CD4-positive, alpha-beta T cell treated with Interleukin-21 for 1 hour (primary cell): ENCODE data around the gene RAB14.

Experiments used
- DNase-seq: peaks from one replicate; pipeline ENCODE4 v3.0.0-alpha.2; 2020

Gene RAB14

GRCh38 chr9:121218357-121219027, 16.8 kb upstream of the RAB14 start:
- no peak for DNase-seq

DNA sequence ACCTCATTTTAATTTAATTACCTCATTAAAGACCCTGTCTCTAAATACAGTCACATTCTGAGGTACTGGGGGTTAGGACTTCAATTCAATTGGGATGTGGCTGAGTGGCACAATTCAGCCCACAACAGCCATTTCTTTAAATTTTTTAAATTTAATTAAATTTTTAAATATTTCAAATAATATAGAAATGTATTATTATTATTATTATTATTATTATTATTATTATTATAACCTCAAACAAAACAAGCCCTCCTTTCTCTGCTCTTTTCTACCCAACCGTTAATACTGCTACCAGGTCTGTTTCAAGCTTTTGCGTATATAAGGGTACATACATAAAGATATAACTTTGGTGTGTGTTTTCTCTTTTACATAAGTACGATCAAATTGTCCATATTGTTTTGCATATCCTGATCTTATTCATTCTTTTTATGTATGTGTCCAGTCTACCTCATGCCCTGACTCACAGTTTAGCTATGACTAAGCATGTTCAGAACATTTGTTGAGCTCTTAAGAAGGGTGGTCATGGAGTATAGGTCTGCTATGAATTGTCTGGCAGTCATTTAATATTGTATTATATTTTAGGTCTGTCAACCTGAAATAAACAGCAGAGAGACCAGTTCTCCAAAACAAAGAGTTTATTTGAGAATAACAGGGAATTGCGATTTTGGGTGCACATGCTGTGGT, 16.1 kb upstream of the RAB14 start:
- DNase-seq: no peak

- no peak for DNase-seq
Observed at GRCh38 chr9:121216271-121216805, 14.7 kb upstream of the RAB14 start.

DNA sequence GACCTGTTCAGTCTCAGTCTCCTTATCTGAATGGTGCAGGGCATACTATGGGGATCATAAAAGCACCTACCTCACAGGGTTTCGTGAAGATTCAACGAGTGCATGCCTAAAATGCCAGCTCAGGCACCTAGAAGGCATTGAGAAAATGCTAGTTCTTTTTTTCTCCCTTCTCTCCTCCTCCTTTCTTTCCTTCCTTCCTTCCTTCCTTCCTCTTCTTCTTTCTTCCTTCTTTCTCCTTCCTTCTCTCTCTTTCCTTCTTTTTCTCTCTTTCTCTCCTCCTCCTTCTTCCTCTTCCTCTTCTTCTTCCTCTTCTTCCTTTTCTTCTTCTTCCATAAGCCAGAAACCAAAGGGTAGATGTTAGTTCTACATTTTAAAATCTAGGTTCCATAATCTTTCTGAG, 12.3 kb upstream of the RAB14 start:
- DNase-seq: no peak

GRCh38 chr9:121213136-121213806, 11.6 kb upstream of the RAB14 start:
- peak; percentile 66 for DNase-seq

DNA sequence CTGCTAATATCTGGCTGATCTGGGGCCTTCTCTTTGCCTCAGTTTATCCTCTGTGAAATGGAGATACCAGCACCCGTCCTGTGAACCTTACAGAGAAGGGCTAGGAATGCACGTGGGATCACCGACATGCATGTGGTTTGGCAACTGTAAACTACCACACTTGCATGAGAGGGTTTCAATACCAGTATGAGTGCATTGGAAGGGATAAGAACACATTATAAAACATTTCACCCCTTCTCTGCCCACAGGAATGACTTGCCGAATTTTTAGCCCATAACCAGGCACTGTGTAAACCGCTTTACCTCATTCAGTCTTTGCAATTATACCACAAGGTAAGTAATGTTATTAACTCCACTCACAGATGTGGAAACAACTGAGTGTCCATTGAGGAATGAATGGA, 8.9 kb upstream of the RAB14 start:
- no peak for DNase-seq

DNA sequence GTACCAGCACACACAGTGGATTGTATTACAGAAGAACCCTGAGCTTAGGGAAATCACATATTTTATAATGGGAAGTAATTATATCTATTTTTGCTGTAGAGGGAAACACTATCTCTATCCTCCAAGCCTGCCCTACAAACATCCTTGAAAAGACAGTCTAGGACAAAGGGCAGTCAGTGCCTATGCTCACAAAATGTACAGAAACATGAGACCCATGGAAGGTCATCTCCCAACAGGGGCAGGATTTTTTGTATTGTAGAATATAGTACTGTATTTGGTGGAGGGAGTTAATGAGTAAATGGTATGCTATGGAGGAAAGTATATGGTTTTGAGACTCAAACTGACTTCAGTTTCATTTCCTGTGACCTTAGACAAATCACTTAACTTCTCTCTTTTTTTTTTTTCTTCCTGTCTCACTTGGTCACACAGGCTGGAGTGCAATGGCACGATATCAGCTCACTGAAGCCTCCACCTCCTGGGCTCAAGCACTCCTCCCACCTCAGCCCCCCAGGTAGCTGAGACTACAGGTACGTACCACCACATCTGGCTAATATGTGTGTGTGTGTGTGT, 5.8 kb upstream of the RAB14 start:
- DNase-seq: no peak

- no peak for DNase-seq
Observed at GRCh38 chr9:121206516-121207370, 5.1 kb upstream of the RAB14 start.

DNA sequence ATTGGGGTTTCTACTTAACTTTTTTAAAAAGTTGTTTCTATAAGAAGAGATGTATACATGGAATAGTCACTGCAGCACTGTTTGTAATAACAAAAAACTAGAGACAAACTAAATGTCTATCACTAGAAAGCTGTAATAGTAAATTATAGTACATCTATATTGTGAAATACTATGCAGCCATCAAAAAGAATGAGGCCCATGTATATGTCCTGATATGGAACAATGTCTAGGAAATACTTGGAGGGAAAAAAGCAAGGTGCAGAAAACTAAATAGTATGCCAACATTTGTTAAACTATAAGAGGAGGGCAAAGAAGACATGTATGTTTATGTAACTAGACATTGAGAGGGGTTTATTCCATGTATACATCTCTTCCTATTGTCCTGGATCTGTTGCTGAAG, 2.9 kb upstream of the RAB14 start:
- DNase-seq: no peak

DNA sequence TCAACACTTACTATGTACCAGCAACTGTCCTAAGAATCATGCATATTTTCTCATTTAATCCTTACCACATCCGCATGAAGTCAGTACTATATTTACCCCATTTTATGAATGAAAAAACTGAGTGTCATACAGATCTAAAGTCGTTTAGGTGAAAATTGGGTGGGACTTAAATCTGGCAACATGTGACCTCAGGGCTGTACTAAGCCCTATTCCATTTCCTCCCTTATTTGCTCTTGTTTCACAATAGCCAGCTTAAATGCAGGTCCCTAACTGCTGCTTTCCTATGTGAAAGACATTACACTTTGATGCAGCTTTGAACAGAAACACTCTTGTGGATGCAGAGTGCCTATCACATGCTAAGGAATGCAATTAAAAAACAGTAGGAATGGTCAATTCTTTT, 2.5 kb upstream of the RAB14 start:
- no peak for DNase-seq

- peak; percentile 55 for DNase-seq
Observed at GRCh38 chr9:121201045-121201737, 478 bp downstream of the RAB14 start.

DNA sequence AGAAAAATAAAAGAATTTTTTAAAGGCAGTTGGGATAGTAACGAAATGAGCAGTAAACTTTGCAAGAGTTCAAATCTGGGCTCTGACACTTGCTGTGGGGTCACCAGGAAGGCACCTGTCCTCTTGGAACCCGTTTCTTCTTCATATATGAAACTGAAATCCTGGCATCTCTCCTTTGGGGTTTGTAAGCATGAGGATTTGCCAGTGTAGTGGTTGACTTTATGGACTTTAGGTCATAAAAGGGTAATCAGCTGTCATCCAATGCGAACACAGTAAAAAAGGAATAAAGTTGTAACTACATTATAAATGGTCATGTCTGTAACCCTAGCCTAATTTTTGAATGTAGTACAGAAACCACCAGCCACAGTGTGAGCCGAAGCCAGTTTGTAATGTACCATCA, 1.3 kb downstream of the RAB14 start:
- no peak for DNase-seq

- no peak for DNase-seq
Observed at GRCh38 chr9:121199921-121200320, 1.7 kb downstream of the RAB14 start.

- no peak for DNase-seq
Observed at GRCh38 chr9:121198512-121199042, 3.1 kb downstream of the RAB14 start.

GRCh38 chr9:121197132-121197531, 4.5 kb downstream of the RAB14 start:
- DNase-seq: no peak

DNA sequence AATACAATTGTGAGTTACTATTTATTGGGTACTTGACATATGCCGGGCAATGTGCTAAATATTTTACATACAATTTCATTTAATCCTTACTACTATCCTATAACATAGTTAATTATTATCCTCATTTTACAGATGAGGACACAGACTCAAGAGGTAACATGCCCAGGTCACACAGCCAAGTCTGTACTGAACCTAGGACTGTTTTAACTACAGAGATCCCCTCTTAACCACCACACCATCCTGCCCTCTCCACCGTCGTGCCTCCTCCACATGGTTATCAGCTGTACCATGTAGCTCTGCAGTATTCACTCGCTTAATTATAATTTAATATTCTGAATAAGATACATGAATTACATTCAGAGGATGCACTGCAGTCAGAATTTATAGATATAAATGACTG, 5.3 kb downstream of the RAB14 start:
- DNase-seq: no peak

DNA sequence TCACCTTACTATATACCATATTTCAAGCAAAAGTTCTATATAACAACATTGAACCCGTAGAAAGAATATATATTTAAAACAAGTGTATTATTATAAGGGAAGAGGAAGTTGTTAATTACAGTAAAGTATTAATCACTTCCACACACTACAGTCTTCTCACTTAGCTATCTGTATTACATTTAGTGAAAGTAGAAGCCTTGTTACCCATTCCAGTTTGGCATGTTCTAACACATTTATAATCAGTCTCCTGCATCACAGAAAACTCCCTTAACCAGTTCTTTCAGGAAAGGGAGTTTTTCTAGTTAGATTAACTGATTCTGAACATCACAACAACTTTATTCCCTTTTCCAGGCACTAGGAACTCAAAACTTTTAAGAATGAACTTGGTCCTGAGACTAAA, 6.9 kb downstream of the RAB14 start:
- DNase-seq: no peak

- no peak for DNase-seq
Observed at GRCh38 chr9:121192959-121193640, 8.6 kb downstream of the RAB14 start.

DNA sequence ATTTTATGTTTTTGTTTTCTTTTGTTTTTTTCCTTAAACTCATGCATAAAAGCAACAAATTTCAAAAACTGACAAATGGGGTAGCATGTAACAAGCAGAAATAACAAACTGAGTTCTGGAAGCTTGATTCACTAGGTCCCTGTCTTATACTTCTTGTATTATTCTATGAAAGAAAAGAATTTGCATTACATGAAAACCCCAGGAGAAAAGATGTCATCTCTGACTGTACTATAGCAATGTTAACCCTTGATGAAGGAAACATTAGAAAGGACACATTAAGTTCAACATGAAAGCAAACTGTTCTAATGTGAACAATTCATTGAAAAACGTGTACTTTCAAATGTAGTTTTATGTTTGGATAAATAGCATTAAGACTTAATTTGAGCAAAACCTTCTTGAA, 9.2 kb downstream of the RAB14 start:
- no peak for DNase-seq

DNA sequence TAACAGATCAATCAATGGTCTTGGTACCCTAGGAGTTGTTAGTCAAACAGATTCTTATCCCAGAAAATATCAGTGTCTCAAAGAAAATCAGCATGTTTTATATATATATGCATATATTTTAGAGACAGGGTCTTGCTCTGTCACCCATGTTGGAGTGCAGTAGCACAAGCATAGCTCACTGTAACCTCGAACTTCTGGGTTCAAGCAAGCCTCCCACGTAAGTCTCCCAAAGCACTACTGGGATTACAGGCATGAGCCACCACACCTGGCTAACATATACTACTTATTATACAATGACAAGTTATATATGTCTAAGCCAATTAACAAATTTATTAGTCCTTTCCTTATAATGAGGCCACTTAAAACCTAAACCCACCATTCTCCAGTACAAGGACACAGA, 10.4 kb downstream of the RAB14 start:
- no peak for DNase-seq

GRCh38 chr9:121189660-121190059, 12.0 kb downstream of the RAB14 start:
- no peak for DNase-seq
